HEK293T (cell line): Measurements from ENCODE around the gene RHBG.

Experiments
- CTCF ChIA-PET: fragments of 350-600 bp; formaldehyde crosslinking; extraction: SDS; loops from one replicate; lab custom pipeline; 2021; ENCODE audit warnings: antibody characterized with exemption, inconsistent platforms; lab: Yijun Ruan, JAX
- POLR2A ChIA-PET: fragments of 350-600 bp; formaldehyde crosslinking; extraction: SDS; loops from one replicate; lab custom pipeline; 2020; ENCODE audit warnings: antibody characterized with exemption, inconsistent platforms; lab: Yijun Ruan, JAX
- DNase-seq: peaks from one replicate; pipeline ENCODE4 v3.0.0; 2012; ENCODE audit warnings: mixed read lengths; ENCODE audit errors: extremely low spot score
- ARNT ChIP-seq: fragments of 450-650 bp; IDR thresholded peaks from 2 replicates; pipeline ENCODE4 v1.6.1; 2017; ENCODE audit warnings: mild to moderate bottlenecking
- BHLHE40 ChIP-seq: fragments of 450-650 bp; IDR thresholded peaks from 2 replicates; pipeline ENCODE4 v1.6.1; 2016; ENCODE audit warnings: mild to moderate bottlenecking, moderate library complexity, borderline replicate concordance
- CTBP1 ChIP-seq: fragments of 450-650 bp; IDR thresholded peaks from 2 replicates; pipeline ENCODE4 v1.6.1; 2016; ENCODE audit warnings: borderline replicate concordance
- ELF4 ChIP-seq: fragments of 450-650 bp; IDR thresholded peaks from 2 replicates; pipeline ENCODE4 v1.6.1; 2017; ENCODE audit warnings: antibody characterized with exemption
- FOXA1 ChIP-seq: fragments of 450-650 bp; IDR thresholded peaks from 2 replicates; pipeline ENCODE4 v1.6.1; 2016; ENCODE audit warnings: mild to moderate bottlenecking
- FOXK2 ChIP-seq: fragments of 450-650 bp; IDR thresholded peaks from 2 replicates; pipeline ENCODE4 v1.6.1; 2016; ENCODE audit warnings: mild to moderate bottlenecking
- FOXM1 ChIP-seq: fragments of 450-650 bp; IDR thresholded peaks from 2 replicates; pipeline ENCODE4 v1.6.1; 2017; ENCODE audit warnings: mild to moderate bottlenecking, borderline replicate concordance
- HDGF ChIP-seq: fragments of 450-650 bp; IDR thresholded peaks from 2 replicates; pipeline ENCODE4 v1.6.1; 2017; ENCODE audit warnings: antibody characterized with exemption, borderline replicate concordance
- L3MBTL2 ChIP-seq: fragments of 450-650 bp; conservative IDR thresholded peaks from 2 replicates; pipeline ENCODE4 v1.6.1; 2016; ENCODE audit warnings: mild to moderate bottlenecking
- LEF1 ChIP-seq: fragments of 450-650 bp; IDR thresholded peaks from 2 replicates; pipeline ENCODE4 v1.6.1; 2017; ENCODE audit warnings: mild to moderate bottlenecking, borderline replicate concordance
- NFRKB ChIP-seq: fragments of 450-650 bp; IDR thresholded peaks from 2 replicates; pipeline ENCODE4 v1.6.1; 2016; ENCODE audit warnings: mild to moderate bottlenecking, moderate library complexity
- SP1 ChIP-seq: fragments of 450-650 bp; IDR thresholded peaks from 2 replicates; pipeline ENCODE4 v1.6.1; 2017
- SUZ12 ChIP-seq: fragments of 450-650 bp; IDR thresholded peaks from 2 replicates; pipeline ENCODE4 v1.6.1; 2016; ENCODE audit warnings: mild to moderate bottlenecking
- TARDBP ChIP-seq: fragments of 450-650 bp; IDR thresholded peaks from 2 replicates; pipeline ENCODE4 v1.6.1; 2016
- ZNF384 ChIP-seq: fragments of 450-650 bp; IDR thresholded peaks from 2 replicates; pipeline ENCODE4 v1.6.1; 2016
- TF ChIP-seq, protein P1 (sequence below): fragments of 450-650 bp; IDR thresholded peaks from 2 replicates; pipeline ENCODE4 v1.6.1; 2016

Gene RHBG

DNA sequence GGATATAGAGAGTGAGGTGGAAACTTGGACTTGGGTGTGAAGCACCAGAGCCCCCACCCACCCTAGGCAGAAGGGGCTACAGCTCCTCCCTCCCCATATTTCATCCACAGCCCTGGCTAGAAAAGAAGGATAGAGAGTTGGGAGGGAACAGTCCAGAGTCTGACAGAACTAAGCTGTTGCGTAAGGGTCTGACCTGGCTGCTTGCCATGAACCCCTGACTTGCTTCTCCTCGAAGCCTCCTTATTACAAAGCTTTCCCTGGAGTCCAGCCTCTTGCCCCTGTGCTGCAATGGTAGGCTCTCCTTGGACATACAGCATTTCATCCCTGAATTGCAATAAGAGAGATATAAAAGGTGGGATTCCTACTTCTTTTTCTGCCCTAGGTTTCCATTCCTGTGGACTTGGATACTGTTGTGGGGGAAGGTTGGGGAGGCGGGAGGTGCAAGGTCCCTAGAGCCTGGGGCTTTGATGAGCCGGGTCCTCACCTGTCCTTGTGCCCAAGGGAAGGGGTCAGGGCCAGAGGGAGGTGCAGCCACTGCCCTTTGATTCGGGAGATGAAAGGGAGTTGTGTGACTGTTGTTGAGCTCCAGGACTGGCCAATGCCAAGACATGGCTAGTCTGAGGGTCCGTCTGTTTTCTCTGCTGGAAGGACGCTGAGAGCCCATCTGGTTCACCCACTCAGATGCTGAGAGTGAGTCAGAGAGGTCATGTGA is 2.7 kb downstream of the RHBG start:
- POLR2A ChIA-PET, result interaction anchor here (0.9 to 1.7 kb wide), 2 partner anchors 12 to 89 kb away, joined by 3 to 5 read pairs; partner anchors contain the start of gene SMG5
- TF ChIP-seq ARNT (no peak), FOXK2 (no peak), ZNF384 (no peak), SUZ12 (no peak), ELF4 (no peak), FOXA1 (no peak), SP1 (no peak), L3MBTL2 (no peak), CTBP1 (no peak), LEF1 (no peak), FOXM1 (no peak), TARDBP (no peak), BHLHE40 (no peak), HDGF (no peak), NFRKB (no peak)
- TF ChIP-seq, protein P1, sequence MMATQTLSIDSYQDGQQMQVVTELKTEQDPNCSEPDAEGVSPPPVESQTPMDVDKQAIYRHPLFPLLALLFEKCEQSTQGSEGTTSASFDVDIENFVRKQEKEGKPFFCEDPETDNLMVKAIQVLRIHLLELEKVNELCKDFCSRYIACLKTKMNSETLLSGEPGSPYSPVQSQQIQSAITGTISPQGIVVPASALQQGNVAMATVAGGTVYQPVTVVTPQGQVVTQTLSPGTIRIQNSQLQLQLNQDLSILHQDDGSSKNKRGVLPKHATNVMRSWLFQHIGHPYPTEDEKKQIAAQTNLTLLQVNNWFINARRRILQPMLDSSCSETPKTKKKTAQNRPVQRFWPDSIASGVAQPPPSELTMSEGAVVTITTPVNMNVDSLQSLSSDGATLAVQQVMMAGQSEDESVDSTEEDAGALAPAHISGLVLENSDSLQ, result no peak
- no peak for DNase-seq
- CTCF ChIA-PET, result interaction anchor here (0.6 to 4.3 kb wide), 5 partner anchors 12 to 118 kb away, joined by 3 to 18 read pairs (median 3); no protein-coding TSS in a partner anchor

DNA sequence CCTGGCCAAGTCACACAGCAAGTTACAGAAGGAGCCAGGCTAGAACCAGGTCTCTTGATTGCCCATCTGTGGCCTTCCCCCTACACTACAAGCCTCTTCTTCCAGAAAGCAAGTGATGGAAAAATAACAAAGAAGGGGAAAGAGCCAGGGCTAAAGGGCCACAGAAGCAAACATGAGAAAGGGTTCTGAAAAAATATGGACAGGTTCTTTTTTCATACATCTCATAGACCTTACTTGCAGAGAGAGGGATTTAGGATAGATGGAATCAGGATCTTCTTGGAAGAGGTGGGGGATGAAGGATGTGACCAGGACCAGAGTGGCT is 3.2 kb downstream of the RHBG start:
- ChIA-PET POLR2A (no interaction called here), CTCF (interaction anchor here (0.6 to 4.3 kb wide), 2 partner anchors 13 to 117 kb away, joined by 3 to 18 read pairs; no protein-coding TSS in a partner anchor)
- DNase-seq, result no peak
- TF ChIP-seq TARDBP (no peak), BHLHE40 (no peak), HDGF (no peak), ELF4 (no peak)

DNA sequence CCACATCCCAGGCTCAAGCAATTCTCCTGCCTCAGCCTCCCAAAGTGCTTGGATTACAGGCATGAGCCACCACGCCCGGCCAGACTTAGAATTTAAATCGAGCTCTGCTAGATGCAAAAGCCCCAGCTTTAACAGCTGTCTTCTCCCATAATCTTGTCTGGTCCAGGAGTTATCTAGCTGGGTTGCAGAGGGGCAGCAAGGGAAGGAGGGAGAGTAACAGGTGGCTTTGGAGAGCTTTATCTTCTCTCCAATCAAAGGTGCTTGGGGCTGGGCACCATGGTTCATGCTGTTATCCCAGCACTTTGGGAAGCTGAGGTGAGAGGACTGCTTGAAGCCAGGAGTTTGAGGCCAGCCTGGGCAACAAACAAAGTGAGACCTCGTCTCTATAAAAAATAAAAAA is 3.9 kb downstream of the RHBG start:
- ChIA-PET POLR2A (no interaction called here), CTCF (interaction anchor here (0.9 to 4.3 kb wide), 2 partner anchors 13 to 15 kb away, joined by 4 to 18 read pairs; no protein-coding TSS in a partner anchor)

DNA sequence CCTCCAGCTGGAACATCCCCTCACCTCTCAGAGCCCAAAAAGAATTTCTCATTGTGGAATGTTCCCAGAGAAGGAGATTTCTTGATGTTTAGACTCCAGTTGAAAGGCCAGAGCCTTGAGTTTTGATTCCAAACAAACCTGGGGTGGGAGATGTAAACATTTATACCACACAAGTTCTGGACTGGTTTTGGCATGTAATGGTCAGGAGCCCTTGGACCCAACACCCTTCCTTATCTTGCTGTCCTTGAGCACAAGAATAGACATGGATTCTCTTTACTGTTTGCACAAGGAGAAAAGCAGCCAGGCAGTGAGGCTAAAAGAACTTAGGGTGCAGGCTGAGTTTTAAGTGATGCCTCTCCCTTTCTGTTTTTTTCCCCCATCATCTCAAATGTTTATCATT is 4.5 kb downstream of the RHBG start:
- DNase-seq, result no peak
- ChIA-PET POLR2A (no interaction called here), CTCF (interaction anchor here (0.9 to 4.3 kb wide), 2 partner anchors 12 to 16 kb away, joined by 4 to 18 read pairs; no protein-coding TSS in a partner anchor)
- TF ChIP-seq SUZ12, result no peak
- no peak for TF ChIP-seq LEF1
- no peak for TF ChIP-seq SP1
- TF ChIP-seq CTBP1, result no peak
- no peak for TF ChIP-seq NFRKB
- no peak for TF ChIP-seq BHLHE40
- TF ChIP-seq HDGF, result no peak
- no peak for TF ChIP-seq TARDBP
- TF ChIP-seq L3MBTL2, result no peak
- TF ChIP-seq, protein P1, result no peak
- TF ChIP-seq ZNF384, result no peak
- no peak for TF ChIP-seq ELF4
- no peak for TF ChIP-seq FOXA1
- no peak for TF ChIP-seq FOXM1

More for the DNA sequence above, 3.9 kb downstream of the RHBG start:
- DNase-seq, result no peak
- TF ChIP-seq FOXK2 (no peak), SP1 (no peak), CTBP1 (no peak), BHLHE40 (no peak), LEF1 (no peak), HDGF (no peak), FOXA1 (no peak), NFRKB (no peak), ELF4 (no peak), SUZ12 (no peak), TARDBP (no peak), FOXM1 (no peak), L3MBTL2 (no peak), ZNF384 (no peak)
- TF ChIP-seq, protein P1, result no peak

DNA sequence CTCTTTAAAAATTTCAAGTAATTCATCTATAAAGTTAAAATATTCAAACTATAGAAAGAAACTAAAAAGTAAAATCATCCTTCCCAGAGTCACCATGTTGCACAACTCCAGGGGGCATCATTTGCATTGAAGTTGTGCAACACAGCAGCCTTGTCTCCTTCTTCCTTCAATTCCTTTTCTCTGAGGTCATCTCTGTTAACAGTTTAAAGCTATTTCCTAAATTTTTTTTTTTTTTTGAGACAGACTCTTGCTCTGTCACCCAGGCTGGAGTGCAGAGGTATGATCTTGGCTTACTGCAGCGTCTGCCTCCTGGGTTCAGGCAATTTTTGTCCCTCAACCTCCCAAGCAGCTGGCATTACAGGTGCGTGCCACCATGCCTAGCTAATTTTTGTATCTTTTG is 7.1 kb downstream of the RHBG start:
- no peak for TF ChIP-seq SUZ12
- ChIA-PET CTCF (interaction anchor here (0.6 to 1.4 kb wide), 2 partner anchors 10 to 50 kb away, joined by 4 to 7 read pairs; no protein-coding TSS in a partner anchor), POLR2A (no interaction called here)
- no peak for DNase-seq
